Large intestine (tissue), 3 donors: ENCODE measurements around the gene SRA1. TPM values are rescaled to one million over a fixed set of nuclear protein-coding genes. Genes with fewer than 3 reads are reported as not detected.

Experiments used
- DNase-seq, 2 donors: peaks; one replicate each; pipeline versions ENCODE4 v3.0.0 to v3.0.0-alpha.2; 2013
- H3K27ac ChIP-seq: one replicate; pipeline ENCODE4 v1.5.1; 2013; ENCODE audit warnings: low read length
- H3K27me3 ChIP-seq: 2 replicates; pipeline ENCODE4 v1.6.1; 2013; ENCODE audit warnings: low read length; ENCODE audit not compliant: control insufficient read depth, insufficient read depth
- H3K36me3 ChIP-seq: 2 replicates; pipeline ENCODE4 v1.6.1; 2013; ENCODE audit warnings: low read length; ENCODE audit not compliant: control insufficient read depth, insufficient read depth
- H3K4me1 ChIP-seq: one replicate; pipeline ENCODE4 v1.6.1; 2013; ENCODE audit warnings: low read length; ENCODE audit not compliant: control insufficient read depth, insufficient read depth
- H3K4me3 ChIP-seq: one replicate; pipeline ENCODE4 v1.5.1; 2013; ENCODE audit warnings: low read length
- H3K9me3 ChIP-seq: one replicate; pipeline ENCODE4 v1.6.1; 2013; ENCODE audit warnings: mild to moderate bottlenecking, low read depth, low read length, moderate library complexity; ENCODE audit not compliant: control insufficient read depth
- WGBS: methylation state at CpG from one replicate; pipeline ENCODE4 v1.1.5; 2013; ENCODE audit warnings: low lambda C conversion rate; ENCODE audit not compliant: insufficient coverage; 5-methylcytosine and 5-hydroxymethylcytosine counted together
- polyA plus RNA-seq: library from polyadenylated mRNA; unstranded; fragments of 120-200 nt; gene quantifications from one replicate; pipeline ENCODE4 v1.2.1, GENCODE V29; 2013

The SRA1 gene
- polyA plus RNA-seq, 1 donor, result 21.7 TPM

DNA sequence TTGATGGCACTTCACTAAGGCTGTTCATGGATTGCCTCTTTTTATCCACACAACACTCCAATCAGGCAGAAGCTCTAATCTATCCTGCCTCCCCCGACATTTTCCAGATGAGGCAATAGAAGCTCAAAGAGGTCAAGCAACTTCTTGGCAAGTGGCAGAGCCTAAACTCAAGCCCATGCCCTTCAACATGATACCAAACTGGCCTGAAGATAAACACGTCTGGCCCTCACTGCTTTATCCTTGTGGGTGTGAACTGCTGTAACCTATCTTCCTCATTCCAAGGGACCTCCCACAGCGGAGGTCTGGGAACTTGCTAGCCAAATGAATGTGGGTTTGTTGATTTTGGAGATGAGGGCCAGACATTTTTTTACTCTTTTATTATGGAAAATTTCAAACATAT lies 16.9 kb upstream of the SRA1 start:
- H3K4me3 ChIP-seq, result no peak overlapping the region
- no peaks in the 10 kb centered on the region for H3K4me1 ChIP-seq
- WGBS, result no CpG with 5 or more reads among the region's 3 CpGs
- H3K27ac ChIP-seq, result no peak overlapping the region
- H3K27me3 ChIP-seq, result no peaks in the 10 kb centered on the region
- peaks cover 8% of the 10 kb centered on the region for H3K36me3 ChIP-seq
- H3K9me3 ChIP-seq, result no peaks in the 10 kb centered on the region
- DNase-seq, result no peak

DNA sequence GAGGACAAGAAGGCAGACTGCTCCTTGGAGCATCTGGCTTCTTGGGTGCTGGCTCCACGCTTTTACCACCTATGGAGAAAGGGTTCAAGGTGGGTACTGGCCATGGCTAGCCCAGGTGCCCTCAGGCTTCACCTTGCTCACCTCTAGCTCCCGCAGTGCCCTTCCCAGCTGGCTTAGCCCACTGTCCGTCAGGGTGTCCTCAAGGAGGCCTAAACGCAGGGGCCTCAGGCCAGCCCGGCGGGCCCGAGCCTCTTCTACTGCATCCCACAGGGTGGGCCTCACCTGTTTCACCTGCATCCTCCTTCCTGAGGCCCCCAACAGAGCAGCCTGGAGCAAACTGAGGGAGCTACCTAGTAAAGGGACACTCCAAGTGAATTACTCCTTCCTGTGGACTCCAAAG lies 16.4 kb upstream of the SRA1 start:
- Histone ChIP-seq H3K4me1 (no peaks in the 10 kb centered on the region), H3K27ac (no peak overlapping the region), H3K36me3 (peaks cover 11% of the 10 kb centered on the region), H3K27me3 (no peaks in the 10 kb centered on the region), H3K4me3 (no peak overlapping the region), H3K9me3 (no peaks in the 10 kb centered on the region)
- WGBS, result no CpG with 5 or more reads among the region's 7 CpGs
- no peak for DNase-seq

DNA sequence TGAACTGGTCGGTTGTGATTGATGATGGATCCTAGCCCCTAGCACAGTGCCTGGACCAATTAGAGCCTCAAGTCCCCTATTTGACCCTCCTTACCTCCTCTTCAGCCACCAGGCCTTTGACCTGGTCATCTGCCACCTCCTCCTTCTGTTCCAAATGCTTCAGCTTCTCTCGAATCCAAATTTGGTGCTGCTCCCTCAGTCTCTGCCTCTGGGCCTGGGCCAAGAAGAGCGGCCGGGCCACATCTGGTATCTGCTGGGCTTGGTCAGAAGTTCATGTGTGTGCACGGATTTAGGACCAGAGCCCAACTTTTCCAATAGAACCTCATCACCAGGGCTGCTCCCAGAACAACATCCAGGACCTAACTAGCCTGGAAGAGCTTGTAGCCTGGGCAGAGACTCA lies 13.8 kb upstream of the SRA1 start:
- Histone ChIP-seq H3K27ac (no peak overlapping the region), H3K9me3 (no peaks in the 10 kb centered on the region), H3K4me1 (peaks cover under 1% of the 10 kb centered on the region), H3K4me3 (no peak overlapping the region), H3K36me3 (peaks cover 37% of the 10 kb centered on the region), H3K27me3 (no peaks in the 10 kb centered on the region)
- no peak for DNase-seq
- no CpG with 5 or more reads among the region's 5 CpGs for WGBS

DNA sequence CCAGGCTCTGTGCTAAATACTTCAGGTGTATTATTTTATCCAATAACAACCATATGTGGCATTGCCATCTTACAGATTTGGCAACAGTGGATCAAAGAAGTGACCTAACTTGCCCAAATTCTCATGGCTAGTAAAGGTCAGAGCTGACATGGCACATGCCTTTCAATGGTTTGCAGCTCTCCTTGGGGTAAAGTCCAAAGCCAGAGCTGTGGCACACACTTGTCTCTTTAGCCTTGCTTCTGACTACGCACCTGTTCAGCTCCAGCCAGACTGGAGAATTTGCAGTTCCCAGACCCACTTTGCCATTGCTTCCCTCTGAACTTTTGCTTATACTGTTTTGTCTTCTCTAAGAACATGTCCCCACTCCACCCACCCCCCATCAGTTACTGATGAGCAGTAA lies 13.2 kb upstream of the SRA1 start:
- Histone ChIP-seq H3K36me3 (peaks cover 40% of the 10 kb centered on the region), H3K27me3 (no peaks in the 10 kb centered on the region), H3K9me3 (no peaks in the 10 kb centered on the region), H3K27ac (no peak overlapping the region), H3K4me3 (no peak overlapping the region), H3K4me1 (peaks cover 3% of the 10 kb centered on the region)
- no peak for DNase-seq
- WGBS, result 100% methylated on average over 1 of the region's 1 CpG

DNA sequence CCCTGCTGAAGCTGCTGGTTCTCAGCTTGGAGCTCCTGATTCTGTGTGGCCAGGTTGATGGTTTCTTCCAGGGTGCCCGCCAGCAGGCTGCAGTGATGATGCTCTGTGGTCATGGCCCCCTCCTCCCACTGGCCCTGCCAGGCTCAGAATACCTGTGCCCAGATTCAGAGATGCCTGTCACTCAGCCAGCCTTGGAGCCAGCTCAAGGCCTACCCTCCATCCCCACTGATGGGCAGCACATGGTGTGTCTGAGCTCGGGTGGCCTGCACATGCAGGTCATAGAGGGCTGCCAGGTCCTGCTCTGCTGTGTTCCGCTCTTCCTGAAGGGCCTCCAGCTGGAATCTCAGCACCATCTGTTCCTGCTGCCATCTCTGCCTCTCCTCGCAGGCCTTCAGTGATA lies 12.8 kb upstream of the SRA1 start:
- H3K9me3 ChIP-seq, result no peaks in the 10 kb centered on the region
- WGBS, result no CpG with 5 or more reads among the region's 4 CpGs
- peaks cover 40% of the 10 kb centered on the region for H3K36me3 ChIP-seq
- H3K27me3 ChIP-seq, result no peaks in the 10 kb centered on the region
- H3K4me1 ChIP-seq, result peaks cover 3% of the 10 kb centered on the region
- no peak overlapping the region for H3K4me3 ChIP-seq
- no peak overlapping the region for H3K27ac ChIP-seq
- no peak for DNase-seq

DNA sequence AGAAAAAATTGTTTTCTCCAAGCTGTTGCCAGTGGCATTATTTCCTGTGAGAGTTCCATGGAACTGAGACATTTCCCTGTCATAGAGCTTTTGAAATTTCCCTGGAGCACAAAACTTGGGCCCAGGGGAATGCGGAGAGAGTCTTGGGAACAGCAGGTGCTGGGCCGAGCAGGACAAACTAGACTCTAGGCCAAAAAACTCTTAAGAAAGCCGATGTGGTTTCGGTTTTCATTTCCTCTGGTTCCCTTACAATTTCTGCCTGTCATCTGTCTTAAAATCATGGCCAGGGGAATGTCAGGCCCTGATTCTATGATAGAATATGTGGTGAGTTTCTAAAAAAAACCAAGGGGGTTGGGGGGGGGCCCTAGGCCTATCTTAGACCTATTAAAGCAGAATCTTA lies 11.9 kb upstream of the SRA1 start:
- H3K36me3 ChIP-seq, result peaks cover 40% of the 10 kb centered on the region
- no peaks in the 10 kb centered on the region for H3K27me3 ChIP-seq
- peaks cover 3% of the 10 kb centered on the region for H3K4me1 ChIP-seq
- H3K9me3 ChIP-seq, result peaks cover 3% of the 10 kb centered on the region
- WGBS, result no CpG with 5 or more reads among the region's 4 CpGs
- H3K4me3 ChIP-seq, result no peak overlapping the region
- no peak for DNase-seq
- no peak overlapping the region for H3K27ac ChIP-seq

DNA sequence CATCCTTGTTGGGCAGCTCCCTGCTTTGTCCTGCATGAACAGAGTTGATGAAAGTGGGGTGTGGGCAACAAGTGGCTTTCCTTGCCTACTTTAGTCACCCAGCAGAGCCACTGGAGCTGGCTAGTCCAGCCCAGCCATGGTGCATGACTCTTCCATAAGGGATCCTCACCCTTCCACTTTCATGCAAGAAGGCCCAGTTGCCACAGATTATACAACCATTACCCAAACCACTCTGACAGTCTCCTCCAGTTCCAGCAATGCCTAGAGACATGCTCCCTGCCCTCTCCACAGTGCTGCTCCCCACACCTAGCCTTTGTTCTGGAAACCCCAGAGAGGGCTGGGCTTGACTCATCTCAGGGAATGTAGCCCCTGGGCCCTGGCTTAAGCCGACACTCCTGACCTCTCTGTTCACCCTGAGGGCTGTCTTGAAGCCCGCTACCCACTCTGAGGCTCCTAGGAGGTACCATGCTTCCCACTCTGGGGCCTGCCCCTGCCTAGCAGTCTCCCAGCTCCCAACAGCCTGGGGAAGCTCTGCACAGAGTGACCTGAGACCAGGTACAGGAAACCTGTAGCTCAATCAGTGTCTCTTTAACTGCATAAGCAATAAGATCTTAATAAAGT lies 11.3 kb upstream of the SRA1 start:
- Histone ChIP-seq H3K9me3 (peaks cover 5% of the 10 kb centered on the region), H3K27me3 (no peaks in the 10 kb centered on the region), H3K36me3 (peaks cover 40% of the 10 kb centered on the region), H3K27ac (no peak overlapping the region), H3K4me3 (no peak overlapping the region), H3K4me1 (peaks cover 6% of the 10 kb centered on the region)
- DNase-seq, result no peak
- WGBS, result no CpG with 5 or more reads among the region's 2 CpGs

DNA sequence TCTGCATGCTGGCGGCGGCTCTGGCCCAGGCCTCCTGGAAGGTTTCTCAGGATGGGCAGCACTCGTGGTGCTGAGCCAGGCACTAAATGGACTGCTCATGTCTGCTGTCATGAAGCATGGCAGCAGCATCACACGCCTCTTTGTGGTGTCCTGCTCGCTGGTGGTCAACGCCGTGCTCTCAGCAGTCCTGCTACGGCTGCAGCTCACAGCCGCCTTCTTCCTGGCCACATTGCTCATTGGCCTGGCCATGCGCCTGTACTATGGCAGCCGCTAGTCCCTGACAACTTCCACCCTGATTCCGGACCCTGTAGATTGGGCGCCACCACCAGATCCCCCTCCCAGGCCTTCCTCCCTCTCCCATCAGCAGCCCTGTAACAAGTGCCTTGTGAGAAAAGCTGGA lies 10.6 kb upstream of the SRA1 start:
- Histone ChIP-seq H3K4me3 (no peak overlapping the region), H3K27ac (no peak overlapping the region), H3K27me3 (no peaks in the 10 kb centered on the region), H3K9me3 (peaks cover 5% of the 10 kb centered on the region), H3K4me1 (peaks cover 10% of the 10 kb centered on the region), H3K36me3 (peaks cover 40% of the 10 kb centered on the region)
- no CpG with 5 or more reads among the region's 13 CpGs for WGBS
- no peak for DNase-seq

DNA sequence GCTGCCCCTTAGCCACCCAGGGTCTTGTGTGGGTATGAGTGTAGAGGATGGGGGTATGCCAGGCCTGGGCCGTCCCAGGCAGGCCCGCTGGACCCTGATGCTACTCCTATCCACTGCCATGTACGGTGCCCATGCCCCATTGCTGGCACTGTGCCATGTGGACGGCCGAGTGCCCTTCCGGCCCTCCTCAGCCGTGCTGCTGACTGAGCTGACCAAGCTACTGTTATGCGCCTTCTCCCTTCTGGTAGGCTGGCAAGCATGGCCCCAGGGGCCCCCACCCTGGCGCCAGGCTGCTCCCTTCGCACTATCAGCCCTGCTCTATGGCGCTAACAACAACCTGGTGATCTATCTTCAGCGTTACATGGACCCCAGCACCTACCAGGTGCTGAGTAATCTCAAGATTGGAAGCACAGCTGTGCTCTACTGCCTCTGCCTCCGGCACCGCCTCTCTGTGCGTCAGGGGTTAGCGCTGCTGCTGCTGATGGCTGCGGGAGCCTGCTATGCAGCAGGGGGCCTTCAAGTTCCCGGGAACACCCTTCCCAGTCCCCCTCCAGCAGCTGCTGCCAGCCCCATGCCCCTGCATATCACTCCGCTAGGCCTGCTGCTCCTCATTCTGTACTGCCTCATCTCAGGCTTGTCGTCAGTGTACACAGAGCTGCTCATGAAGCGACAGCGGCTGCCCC lies 10.0 kb upstream of the SRA1 start:
- Histone ChIP-seq H3K4me3 (no peak overlapping the region), H3K27ac (no peak overlapping the region), H3K9me3 (peaks cover 5% of the 10 kb centered on the region), H3K27me3 (no peaks in the 10 kb centered on the region), H3K36me3 (peaks cover 40% of the 10 kb centered on the region), H3K4me1 (peaks cover 10% of the 10 kb centered on the region)
- DNase-seq, result no peak
- WGBS, result no CpG with 5 or more reads among the region's 22 CpGs

DNA sequence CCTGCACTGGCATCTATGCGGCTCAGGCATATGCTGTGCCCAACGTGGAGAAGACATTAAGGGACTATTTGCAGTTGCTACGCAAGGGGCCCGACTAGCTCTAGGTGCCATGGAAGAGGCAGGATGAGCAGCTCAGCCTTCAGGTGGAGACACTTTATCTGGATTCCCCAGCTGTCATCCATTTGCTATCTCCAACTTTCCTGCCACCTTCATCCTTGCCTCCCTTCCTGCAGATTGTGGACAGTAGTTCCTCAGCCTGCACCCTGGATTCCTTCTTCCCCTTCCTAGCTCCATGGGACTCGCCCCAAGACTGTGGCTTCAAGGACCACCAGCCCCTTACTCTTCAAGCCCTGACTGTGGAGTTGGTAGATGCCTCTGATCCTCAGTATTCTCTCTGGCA lies 9.4 kb upstream of the SRA1 start:
- H3K27ac ChIP-seq, result no peak overlapping the region
- H3K9me3 ChIP-seq, result peaks cover 5% of the 10 kb centered on the region
- H3K27me3 ChIP-seq, result no peaks in the 10 kb centered on the region
- peaks cover 10% of the 10 kb centered on the region for H3K4me1 ChIP-seq
- no peak overlapping the region for H3K4me3 ChIP-seq
- no peak for DNase-seq
- peaks cover 44% of the 10 kb centered on the region for H3K36me3 ChIP-seq
- WGBS, result no CpG with 5 or more reads among the region's 5 CpGs

DNA sequence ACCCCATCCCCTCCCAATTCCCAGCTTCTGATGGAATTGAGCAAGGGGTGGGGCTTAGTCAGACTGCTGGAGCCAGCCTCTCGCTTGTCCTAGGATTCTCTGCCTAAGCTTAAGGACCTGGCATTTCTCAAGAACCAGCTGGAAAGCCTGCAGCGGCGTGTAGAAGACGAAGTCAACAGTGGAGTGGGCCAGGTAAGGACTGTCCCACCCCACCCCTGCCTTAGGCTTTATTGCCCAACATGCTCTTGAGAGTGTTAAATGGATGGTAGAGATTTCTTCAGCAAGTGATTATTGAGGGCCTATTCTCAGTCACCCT lies 8.5 kb upstream of the SRA1 start:
- no peaks in the 10 kb centered on the region for H3K27me3 ChIP-seq
- peaks cover 47% of the 10 kb centered on the region for H3K36me3 ChIP-seq
- no peak for DNase-seq
- no peak overlapping the region for H3K27ac ChIP-seq
- no CpG with 5 or more reads among the region's 4 CpGs for WGBS
- no peak overlapping the region for H3K4me3 ChIP-seq
- H3K4me1 ChIP-seq, result peaks cover 10% of the 10 kb centered on the region
- peaks cover 5% of the 10 kb centered on the region for H3K9me3 ChIP-seq
